Activated CD8-positive, alpha-beta memory T cell treated with anti-CD3 and anti-CD28 coated beads, Interleukin-2, amount 10 ng/mL, durations not matched to agents 7 days and 5 days (primary cell): ENCODE data around the gene ZBTB8OS. TPM values are rescaled to one million over a fixed set of nuclear protein-coding genes. Genes with fewer than 3 reads are reported as not detected.
A peak's percentile ranks its signal among the peaks of the same experiment; 100 is the strongest.
"Not testable (repeated sequence)": the region's sequence is repeated elsewhere in the genome, so short reads cannot be mapped to it uniquely, and the experiment has no call there.

ENCODE experiments used
- ATAC-seq: fragments of 150-1000 bp; cut with Tn5 transposase; one replicate; pipeline ENCODE4 v1.10.0; 2021; ENCODE audit warnings: moderate library complexity
- CTCF ChIA-PET: fragments of 350-600 bp; sonication (Branson Sonifier 250); formaldehyde crosslinking; loops from one replicate; lab custom pipeline; 2021; ENCODE audit warnings: antibody characterized with exemption; lab: Charles Lee
- DNase-seq: peaks from one replicate; pipeline ENCODE4 v3.0.0-alpha.2; 2020
- H3K27ac Mint-ChIP-seq: one replicate; pipeline ENCODE4 v1.8.0; 2021; ENCODE audit warnings: mild to moderate bottlenecking, mixed read lengths
- H3K27me3 Mint-ChIP-seq: one replicate; pipeline ENCODE4 v1.8.0; 2021; ENCODE audit warnings: mixed read lengths
- H3K36me3 Mint-ChIP-seq: one replicate; pipeline ENCODE4 v1.8.0; 2021; ENCODE audit warnings: mild to moderate bottlenecking, mixed read lengths
- H3K4me1 Mint-ChIP-seq: one replicate; pipeline ENCODE4 v1.8.0; 2021; ENCODE audit warnings: mixed read lengths
- H3K4me3 Mint-ChIP-seq: one replicate; pipeline ENCODE4 v1.8.0; 2021; ENCODE audit warnings: mild to moderate bottlenecking, moderate library complexity, mixed read lengths
- H3K9me3 Mint-ChIP-seq: one replicate; pipeline ENCODE4 v1.8.0; 2022; ENCODE audit warnings: low read depth, mixed read lengths
- total RNA-seq, 2 experiments: library from RNA; stranded (reverse); gene quantifications; one replicate each; pipeline ENCODE4 v1.2.3, GENCODE V29; 2021

Gene ZBTB8OS
- total RNA-seq, 2 experiments from 2014 or later = 70.5 to 75.8 TPM

DNA sequence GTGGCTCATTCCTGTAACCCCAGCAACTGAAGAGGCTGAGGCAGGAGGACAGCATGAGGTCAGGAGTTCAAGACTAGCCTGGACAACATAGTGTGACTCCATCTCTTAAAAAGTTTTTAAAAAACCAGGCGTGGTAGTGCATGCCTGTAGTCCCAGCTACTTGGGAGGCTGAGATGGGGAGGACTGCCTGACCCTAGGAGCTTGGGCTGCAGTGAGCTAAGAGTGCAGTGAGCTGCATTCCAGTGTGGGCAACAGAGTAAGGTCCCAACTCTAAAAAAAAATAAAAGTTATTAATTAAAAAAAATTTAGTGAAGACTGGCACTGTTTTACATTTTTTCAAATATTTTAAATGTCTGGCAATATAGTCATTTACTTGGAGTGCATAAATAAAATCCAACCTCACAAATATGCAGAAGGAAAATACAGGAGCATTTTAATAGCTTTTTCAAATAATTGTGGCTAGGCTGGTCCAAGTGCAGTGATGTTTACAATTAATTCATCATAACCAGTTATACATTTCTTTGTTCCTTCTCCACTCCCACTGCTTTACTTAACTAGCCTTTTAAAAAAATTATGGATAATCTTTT, 10.8 kb downstream of the ZBTB8OS start:
- Mint-ChIP-seq H3K36me3 (peaks cover 14% of the 10 kb centered on the region), H3K27me3 (no peaks in the 10 kb centered on the region), H3K4me1 (peaks cover 5% of the 10 kb centered on the region), H3K9me3 (no peaks in the 10 kb centered on the region), H3K4me3 (no peak overlapping the region), H3K27ac (no peak overlapping the region)
- ATAC-seq = no peak
- CTCF ChIA-PET = no interaction called here
- no peak for DNase-seq

DNA sequence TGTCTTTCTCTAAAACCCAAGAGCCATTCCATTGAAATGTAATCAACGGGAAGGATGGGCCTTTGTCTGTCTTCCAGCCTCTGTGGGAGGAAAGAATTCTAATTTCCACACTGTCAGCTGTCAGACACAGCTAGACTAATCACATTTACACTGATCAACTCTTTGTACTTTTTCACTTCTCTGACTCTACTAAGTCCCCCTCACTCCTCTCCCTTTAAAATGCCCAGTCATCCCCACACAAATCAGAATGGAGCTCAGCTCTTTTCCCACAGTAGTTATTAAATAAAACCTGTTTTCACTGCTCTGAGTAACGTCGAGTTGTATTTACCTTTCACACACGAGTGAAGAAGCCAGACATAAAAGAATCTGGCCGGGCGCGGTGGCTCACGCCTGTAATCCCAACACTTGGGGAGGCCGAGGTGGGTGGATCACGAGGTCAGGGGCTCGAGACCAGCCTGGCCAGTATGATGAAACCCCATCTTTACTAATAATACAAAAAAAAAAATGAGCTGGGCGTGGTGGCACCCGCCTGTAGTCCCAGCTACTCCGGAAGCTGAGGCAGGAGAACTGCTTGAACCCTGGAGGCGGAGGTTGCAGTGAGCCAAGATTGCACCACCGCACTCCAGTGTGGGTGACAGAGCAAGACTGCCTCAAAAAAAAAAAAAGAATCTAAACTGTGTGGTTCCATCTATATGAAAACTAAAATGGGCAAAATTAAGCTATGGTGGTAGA, 13.3 kb downstream of the ZBTB8OS start:
- CTCF ChIA-PET = interaction anchor here (0.7 to 1.5 kb wide), 3 partner anchors 17 to 117 kb away, joined by 3 to 4 read pairs (median 3); no protein-coding TSS in a partner anchor
- no peak overlapping the region for H3K27ac Mint-ChIP-seq
- no peak for DNase-seq
- ATAC-seq = no peak
- peaks cover 21% of the 10 kb centered on the region for H3K36me3 Mint-ChIP-seq
- H3K4me1 Mint-ChIP-seq = peaks cover 11% of the 10 kb centered on the region
- H3K9me3 Mint-ChIP-seq = no peaks in the 10 kb centered on the region
- H3K27me3 Mint-ChIP-seq = no peaks in the 10 kb centered on the region
- no peak overlapping the region for H3K4me3 Mint-ChIP-seq

DNA sequence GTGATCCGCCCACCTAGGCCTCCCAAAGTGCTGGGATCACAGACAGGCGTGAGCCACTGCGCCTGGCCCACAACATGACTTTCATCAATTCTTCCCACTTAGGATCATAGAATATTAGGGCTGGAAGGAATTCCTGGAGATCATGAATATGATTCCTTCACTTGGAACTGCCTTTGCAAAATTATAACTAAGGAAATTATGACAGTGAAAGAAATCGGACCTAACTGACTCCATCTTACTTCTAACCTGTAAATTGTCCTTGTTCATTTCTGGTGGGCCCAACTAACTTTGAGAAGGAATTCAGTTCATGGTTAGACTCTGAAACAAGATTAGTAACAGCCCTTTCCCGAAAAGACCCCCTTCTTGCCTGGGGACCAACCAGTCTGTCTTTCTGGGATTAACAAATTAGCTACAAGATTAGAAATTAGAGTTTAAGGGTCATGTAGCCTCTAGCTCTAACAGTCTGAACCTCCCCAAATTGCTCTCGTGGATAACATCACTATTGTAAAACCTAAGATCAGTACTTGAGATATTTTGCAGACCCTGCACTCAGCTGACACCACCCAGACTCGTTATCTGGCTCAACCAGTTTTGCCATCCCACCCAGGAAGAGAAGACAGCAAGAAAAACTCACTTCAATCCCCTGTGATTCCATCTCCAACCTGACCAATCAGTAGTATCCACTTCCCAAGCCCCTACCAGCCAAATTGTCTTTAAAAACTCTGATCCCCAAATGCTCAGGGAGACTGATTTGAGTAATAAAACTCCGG, 14.7 kb downstream of the ZBTB8OS start:
- Mint-ChIP-seq H3K27ac (no peak overlapping the region), H3K27me3 (no peaks in the 10 kb centered on the region), H3K4me3 (no peak overlapping the region), H3K36me3 (peaks cover 19% of the 10 kb centered on the region), H3K9me3 (no peaks in the 10 kb centered on the region), H3K4me1 (peaks cover 10% of the 10 kb centered on the region)
- CTCF ChIA-PET = no interaction called here
- DNase-seq (no peak), ATAC-seq (no peak)

DNA sequence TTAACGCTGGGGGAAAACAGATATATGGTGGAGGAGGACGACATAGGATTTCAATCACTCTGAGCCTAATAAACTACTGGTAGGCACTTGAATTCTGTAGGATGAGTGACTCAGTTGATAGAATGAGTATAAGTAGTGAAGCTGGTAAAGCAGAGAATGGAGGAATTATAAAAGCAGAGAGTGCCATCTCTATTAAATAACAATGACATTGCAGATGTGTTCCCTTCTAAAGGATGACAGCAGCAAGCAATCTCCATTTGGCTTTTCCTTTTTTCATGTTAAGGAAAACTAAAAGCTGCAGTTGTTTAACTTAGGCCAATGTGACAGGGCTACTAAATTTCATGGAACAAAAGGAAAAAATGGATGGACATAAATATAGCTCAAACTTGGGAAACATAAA, 17.5 kb downstream of the ZBTB8OS start:
- no peak for ATAC-seq
- peaks cover 20% of the 10 kb centered on the region for H3K4me1 Mint-ChIP-seq
- no peaks in the 10 kb centered on the region for H3K9me3 Mint-ChIP-seq
- no peak overlapping the region for H3K4me3 Mint-ChIP-seq
- no peaks in the 10 kb centered on the region for H3K27me3 Mint-ChIP-seq
- H3K36me3 Mint-ChIP-seq = peaks cover 23% of the 10 kb centered on the region
- no peak for DNase-seq
- no peak overlapping the region for H3K27ac Mint-ChIP-seq
- CTCF ChIA-PET = interaction anchor here (0.8 kb wide), 1 partner anchor 12 kb away, joined by 3 read pairs; no protein-coding TSS in a partner anchor

DNA sequence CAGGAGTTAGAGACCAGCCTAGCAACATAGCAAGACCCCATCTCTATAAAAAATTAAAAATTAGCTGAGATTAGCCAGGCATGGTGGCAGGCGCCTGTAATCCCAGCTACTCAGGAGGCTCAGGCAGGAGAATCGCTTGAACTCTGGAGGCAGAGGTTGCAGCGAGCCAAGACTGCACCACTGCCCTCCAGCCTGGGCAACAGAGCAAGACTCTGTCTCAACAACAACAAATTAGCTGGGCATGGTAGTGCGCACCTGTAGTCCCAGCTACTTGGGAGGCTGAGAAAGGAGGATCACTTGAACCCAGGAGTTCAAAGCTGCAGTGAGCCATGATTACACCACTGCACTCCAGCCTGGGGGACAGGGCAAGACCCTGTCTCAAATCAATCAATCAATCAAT, 20.2 kb downstream of the ZBTB8OS start:
- H3K36me3 Mint-ChIP-seq = peaks cover 33% of the 10 kb centered on the region
- H3K4me3 Mint-ChIP-seq = not testable (repeated sequence)
- CTCF ChIA-PET = interaction anchor here (0.6 kb wide), 1 partner anchor 110 kb away, joined by 3 read pairs; no protein-coding TSS in a partner anchor

DNA sequence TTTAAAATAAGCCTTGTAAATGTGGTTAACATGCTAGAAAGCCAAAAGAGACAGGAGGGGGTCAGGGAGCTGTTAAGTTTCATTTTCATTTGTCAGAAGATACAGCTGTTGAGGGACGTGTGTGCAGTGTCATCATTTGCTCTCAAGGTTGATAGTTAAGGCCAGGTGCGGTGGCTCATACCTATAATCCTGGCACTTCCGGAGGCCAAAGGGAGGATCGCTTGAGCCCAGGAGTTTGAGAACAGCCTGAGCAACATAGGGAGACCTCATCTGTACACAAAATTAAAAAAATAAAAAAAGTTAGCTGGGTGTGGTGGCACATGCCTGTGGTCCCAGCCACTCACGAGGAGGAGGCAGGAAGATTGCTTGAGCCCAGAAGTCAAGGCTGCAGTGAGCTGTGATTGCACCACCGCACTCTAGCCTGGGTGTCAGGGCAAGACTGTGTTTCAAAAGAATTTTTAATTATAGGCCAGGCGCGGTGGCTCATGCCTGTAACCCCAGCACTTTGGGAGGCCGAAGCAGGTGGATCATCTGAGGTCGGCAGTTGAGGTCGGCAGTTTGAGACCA, 22.7 kb downstream of the ZBTB8OS start:
- DNase-seq (peak; percentile 64), ATAC-seq (peak; percentile 91)
- Mint-ChIP-seq H3K36me3 (peaks cover 37% of the 10 kb centered on the region), H3K4me1 (peaks cover 45% of the 10 kb centered on the region), H3K9me3 (no peaks in the 10 kb centered on the region), H3K27me3 (no peaks in the 10 kb centered on the region), H3K4me3 (peak overlapping the region; percentile 48), H3K27ac (peak overlapping the region; percentile 92)
- CTCF ChIA-PET = interaction anchor here (1.2 to 1.6 kb wide), 3 partner anchors 21 to 107 kb away, joined by 5 to 6 read pairs (median 5); partner anchors contain the start of gene RBBP4

More for the DNA sequence above, 20.2 kb downstream of the ZBTB8OS start:
- H3K27ac Mint-ChIP-seq, H3K27me3 Mint-ChIP-seq, DNase-seq, H3K9me3 Mint-ChIP-seq, ATAC-seq: not testable (repeated sequence)
- peaks cover 33% of the 10 kb centered on the region for H3K4me1 Mint-ChIP-seq

DNA sequence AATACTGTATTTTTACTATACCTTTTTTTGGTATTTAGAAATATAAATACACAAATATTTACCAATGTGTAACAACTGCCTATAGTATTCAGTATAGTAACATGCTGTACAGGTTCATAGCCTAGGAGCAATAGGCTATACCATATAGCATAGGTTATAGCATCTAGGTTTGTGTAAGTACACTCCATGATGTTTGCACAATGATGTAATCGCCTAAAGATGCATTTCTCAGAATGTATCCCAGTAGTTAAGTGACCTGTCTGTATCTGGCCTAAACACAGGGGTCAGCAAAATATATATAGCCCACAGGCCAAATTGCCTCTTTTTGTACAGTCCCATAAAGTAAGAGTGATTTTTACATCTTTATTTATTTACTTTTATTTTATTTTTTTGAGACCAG, 24.2 kb downstream of the ZBTB8OS start:
- H3K36me3 Mint-ChIP-seq = peaks cover 46% of the 10 kb centered on the region
- CTCF ChIA-PET = no interaction called here
- DNase-seq (no peak), ATAC-seq (no peak)
- H3K4me3 Mint-ChIP-seq = no peak overlapping the region
- no peak overlapping the region for H3K27ac Mint-ChIP-seq
- H3K4me1 Mint-ChIP-seq = peaks cover 44% of the 10 kb centered on the region
- no peaks in the 10 kb centered on the region for H3K9me3 Mint-ChIP-seq
- H3K27me3 Mint-ChIP-seq = no peaks in the 10 kb centered on the region

DNA sequence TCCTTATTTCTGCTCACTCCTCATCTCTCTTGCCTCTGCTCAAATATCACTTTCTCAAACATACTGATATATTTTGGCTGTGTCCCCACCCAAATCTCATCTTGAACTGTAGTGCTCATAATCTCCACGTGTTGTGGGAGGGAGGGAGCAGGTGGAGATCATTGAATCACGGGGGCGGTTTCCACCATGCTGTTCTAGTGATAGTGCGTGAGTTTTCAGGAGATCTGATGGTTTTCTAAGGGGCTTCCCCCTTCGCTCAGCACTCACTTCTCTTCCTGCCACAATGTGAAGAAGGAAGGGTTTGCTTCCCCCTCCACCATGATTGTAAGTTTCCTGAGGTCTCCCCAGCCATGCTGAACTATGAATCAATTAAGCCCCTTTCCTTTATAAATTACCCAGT, 26.6 kb downstream of the ZBTB8OS start:
- peak overlapping the region; percentile 27 for H3K27ac Mint-ChIP-seq
- no peak overlapping the region for H3K4me3 Mint-ChIP-seq
- no peak for ATAC-seq
- CTCF ChIA-PET = no interaction called here
- no peaks in the 10 kb centered on the region for H3K9me3 Mint-ChIP-seq
- H3K36me3 Mint-ChIP-seq = peaks cover 50% of the 10 kb centered on the region
- no peaks in the 10 kb centered on the region for H3K27me3 Mint-ChIP-seq
- DNase-seq = peak; percentile 46
- H3K4me1 Mint-ChIP-seq = peaks cover 58% of the 10 kb centered on the region

DNA sequence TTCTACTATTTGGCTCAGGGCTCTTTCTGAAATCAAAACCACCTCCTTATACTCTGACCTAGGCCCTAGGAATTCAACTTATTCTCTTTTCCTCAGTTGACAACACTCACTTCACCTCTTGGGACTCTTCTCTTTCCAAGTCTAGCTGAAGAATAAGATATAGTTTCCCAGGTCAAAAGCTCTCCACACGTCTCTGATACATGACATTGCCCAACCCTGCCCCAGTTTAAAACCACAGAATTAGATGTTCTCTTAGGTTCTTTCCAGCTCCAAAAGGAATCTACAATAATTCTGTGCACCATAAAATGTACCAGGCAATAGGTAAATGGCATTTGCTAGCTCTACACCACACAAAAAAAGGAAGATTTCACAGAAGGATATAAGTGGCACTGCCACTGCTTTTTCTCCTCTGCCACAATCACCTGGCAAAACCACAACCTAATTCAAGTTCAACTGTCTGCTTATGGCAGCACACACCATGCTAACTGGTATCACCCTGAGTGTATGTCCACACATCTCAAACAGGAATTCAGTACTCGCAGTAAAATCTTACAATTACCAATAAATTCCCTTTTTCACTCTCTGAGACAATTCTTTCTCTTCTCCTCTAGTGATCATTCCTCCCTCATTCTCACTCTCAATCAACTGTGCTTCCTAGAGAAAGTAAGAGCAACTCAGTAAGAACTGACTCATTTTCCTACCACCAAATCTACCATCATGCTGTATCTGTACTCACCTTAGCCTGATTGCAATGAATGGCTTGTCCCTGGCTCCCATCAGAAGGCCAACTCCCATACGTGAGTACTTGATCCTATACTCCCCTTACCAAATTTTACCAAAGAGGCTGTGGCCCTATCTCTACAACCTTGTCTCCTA, 27.3 kb downstream of the ZBTB8OS start:
- peak overlapping the region; percentile 27 for H3K27ac Mint-ChIP-seq
- H3K27me3 Mint-ChIP-seq = no peaks in the 10 kb centered on the region
- CTCF ChIA-PET = interaction anchor here (1.0 kb wide), 2 partner anchors 27 to 102 kb away, joined by 3 to 8 read pairs; no protein-coding TSS in a partner anchor
- DNase-seq (peak; percentile 41), ATAC-seq (peak; percentile 58)
- H3K9me3 Mint-ChIP-seq = no peaks in the 10 kb centered on the region
- H3K4me3 Mint-ChIP-seq = no peak overlapping the region
- H3K4me1 Mint-ChIP-seq = peaks cover 55% of the 10 kb centered on the region
- peaks cover 52% of the 10 kb centered on the region for H3K36me3 Mint-ChIP-seq

DNA sequence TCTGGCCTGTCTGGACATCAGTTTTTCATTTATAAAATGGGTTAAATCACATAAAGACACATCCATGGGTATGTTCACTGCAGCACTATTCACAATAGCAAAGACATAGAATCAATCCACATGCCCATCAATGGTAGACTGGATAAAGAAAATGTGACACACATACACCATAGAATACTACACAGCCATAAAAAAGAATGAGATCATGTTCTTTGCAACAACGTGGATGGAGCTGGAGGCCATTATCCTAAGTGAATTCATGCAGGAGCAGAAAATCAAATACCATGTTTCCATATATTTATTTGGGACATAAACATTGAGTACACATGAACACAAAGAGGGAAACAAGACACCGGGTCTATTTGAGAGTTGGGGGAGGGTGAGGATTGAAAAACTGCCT, 28.1 kb downstream of the ZBTB8OS start:
- H3K9me3 Mint-ChIP-seq = no peaks in the 10 kb centered on the region
- H3K4me1 Mint-ChIP-seq = peaks cover 47% of the 10 kb centered on the region

DNA sequence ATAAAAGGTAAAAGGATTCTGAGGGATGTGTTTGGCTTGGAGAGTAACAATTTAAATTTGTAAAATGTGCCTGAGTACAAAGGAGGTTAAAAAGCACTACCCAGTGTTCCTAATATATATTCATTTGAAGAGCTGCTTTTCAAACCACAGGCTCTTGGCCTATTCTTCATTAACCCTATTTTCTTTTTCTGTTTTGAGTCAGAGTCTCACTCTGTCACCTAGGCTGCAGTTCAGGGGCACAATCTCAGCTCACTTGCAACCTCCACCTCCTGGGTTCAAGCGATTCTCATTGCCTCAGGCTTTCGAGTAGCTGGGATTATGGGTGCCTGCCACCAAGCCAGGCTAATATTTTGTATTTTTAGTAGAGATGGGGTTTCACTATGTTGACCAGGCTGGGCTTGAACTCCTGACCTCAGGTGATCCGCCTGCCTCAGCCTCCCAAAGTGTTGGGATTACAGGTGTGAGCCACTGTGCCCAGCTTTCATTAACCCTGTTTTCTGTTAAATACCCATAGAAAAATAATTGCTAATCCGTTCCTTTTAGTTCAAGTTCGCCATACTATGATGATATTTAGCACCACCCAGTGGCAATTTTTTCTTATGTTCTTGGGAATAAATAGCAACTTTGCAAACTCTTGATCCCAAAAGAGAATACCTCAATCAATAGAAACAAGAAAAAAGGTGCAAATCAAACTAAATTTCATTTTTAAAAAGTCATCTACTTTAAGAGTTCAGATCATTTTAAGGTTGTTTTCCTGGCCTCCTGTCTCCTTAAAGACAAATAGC, 30.5 kb downstream of the ZBTB8OS start:
- no peaks in the 10 kb centered on the region for H3K9me3 Mint-ChIP-seq
- peaks cover 37% of the 10 kb centered on the region for H3K4me1 Mint-ChIP-seq
- ATAC-seq (peak; percentile 71), DNase-seq (peak; percentile 51)
- H3K4me3 Mint-ChIP-seq = no peak overlapping the region
- CTCF ChIA-PET = interaction anchor here (0.8 to 2.1 kb wide), 8 partner anchors 11 to 107 kb away, joined by 3 to 13 read pairs (median 4); no protein-coding TSS in a partner anchor
- H3K27ac Mint-ChIP-seq = peak overlapping the region; percentile 12
- H3K36me3 Mint-ChIP-seq = peaks cover 40% of the 10 kb centered on the region
- H3K27me3 Mint-ChIP-seq = no peaks in the 10 kb centered on the region

More for the DNA sequence above, 28.1 kb downstream of the ZBTB8OS start:
- CTCF ChIA-PET = interaction anchor here (1.0 kb wide), 2 partner anchors 28 to 101 kb away, joined by 3 to 8 read pairs; no protein-coding TSS in a partner anchor
- DNase-seq (no peak), ATAC-seq (no peak)
- Mint-ChIP-seq H3K27ac (no peak overlapping the region), H3K4me3 (no peak overlapping the region), H3K36me3 (peaks cover 46% of the 10 kb centered on the region), H3K27me3 (no peaks in the 10 kb centered on the region)
